Measurements from ENCODE around the gene GPS1.

Gene GPS1

GRCh38 chr17:82106688-82107305, 55.1 kb downstream of the GPS1 start:
- H3K36me3 ChIP-seq (ENCODE audit: insufficient read depth, low read depth, low read length) = no peaks in the 10 kb centered on the region
- no peak overlapping the region for H3K4me3 ChIP-seq (ENCODE audit: low read length)
- H3K4me1 ChIP-seq (ENCODE audit: insufficient read depth, low read length) = peaks cover 6% of the 10 kb centered on the region; the same call in 1 of the 2 replicates
- peak overlapping the region; percentile 8; the same call in 1 of the 2 replicates for H3K9ac ChIP-seq (ENCODE audit: low read depth, low read length)
- H3K27me3 ChIP-seq (ENCODE audit: insufficient read depth, low read length) = peaks cover 8% of the 10 kb centered on the region; the same call in 1 of the 2 replicates
- H3K9me3 ChIP-seq (ENCODE audit: insufficient read depth, low read depth, low read length) = no peaks in the 10 kb centered on the region
- no peak overlapping the region for H3K27ac ChIP-seq (ENCODE audit: low read length)

Measured in iPS-20b (cell line).